B cell (primary cell): ENCODE data around the gene F13B. TPM values are rescaled to one million over a fixed set of nuclear protein-coding genes. Genes with fewer than 3 reads are reported as not detected.

Experiments used
- ATAC-seq: fragments of 200-7000 bp; cut with Tn5 transposase; one replicate; pipeline ENCODE4 v1.10.0; 2021; ENCODE audit warnings: low read depth, mild to moderate bottlenecking, moderate number of reproducible peaks, moderate library complexity
- CTCF ChIA-PET: fragments of 350-600 bp; sonication (Branson Sonifier 250); formaldehyde crosslinking; loops from one replicate; lab custom pipeline; 2021; ENCODE audit warnings: antibody characterized with exemption, inconsistent platforms; lab: Charles Lee
- POLR2A ChIA-PET: fragments of 350-600 bp; sonication (Branson Sonifier 250); formaldehyde crosslinking; loops from one replicate; lab custom pipeline; 2021; ENCODE audit warnings: antibody characterized with exemption; lab: Charles Lee
- DNase-seq: peaks from one replicate; pipeline ENCODE4 v3.0.0; 2013
- H2AFZ ChIP-seq: 2 replicates; pipeline ENCODE4 v1.6.1; 2012; ENCODE audit warnings: mild to moderate bottlenecking, low read depth, low read length; ENCODE audit not compliant: insufficient read depth, poor library complexity, severe bottlenecking
- H3K27ac ChIP-seq, 2 donors: 1 replicate in 1 of 2; 2 replicates in 1 of 2; pipeline ENCODE4 v1.5.1; 2012 to 2013; ENCODE audit warnings: low read length in 2 of 2, mild to moderate bottlenecking in 2 of 2, moderate library complexity in 1 of 2
- H3K27me3 ChIP-seq, 4 experiments: fragments of 200-600 bp in 1 of 4; sonication (generic) in 1 of 4; replicated peaks in 1 of 4; 1 replicate in 2 of 4; 2 replicates in 2 of 4; pipeline versions ENCODE4 v1.6.1 to v1.7.0; 2013 to 2016; ENCODE audit warnings: low read length in 3 of 4, mild to moderate bottlenecking in 2 of 4, mixed read lengths in 1 of 4, moderate library complexity in 1 of 4; ENCODE audit not compliant: insufficient read depth in 4 of 4, control insufficient read depth in 3 of 4; ENCODE audit errors: control extremely low read depth in 1 of 4
- H3K36me3 ChIP-seq, 2 experiments: replicated peaks in 1 of 2; 1 replicate in 1 of 2; 2 replicates in 1 of 2; pipeline versions ENCODE4 v1.6.1 to v1.7.1; 2013; ENCODE audit warnings: low read length in 1 of 2; ENCODE audit not compliant: insufficient read depth in 2 of 2, control insufficient read depth in 1 of 2; ENCODE audit errors: control extremely low read depth in 1 of 2, extremely low read depth in 1 of 2
- H3K4me1 ChIP-seq, 2 donors: fragments of 200-600 bp in 1 of 2; sonication (generic) in 1 of 2; 1 replicate in 1 of 2; 2 replicates in 1 of 2; pipeline versions ENCODE4 v1.5.1 to v1.6.1; 2013 to 2017; ENCODE audit warnings: low read length in 2 of 2; ENCODE audit not compliant: control insufficient read depth in 2 of 2, insufficient read depth in 2 of 2
- H3K4me2 ChIP-seq: replicated peaks from 2 replicates; pipeline ENCODE3; 2012; ENCODE audit warnings: mild to moderate bottlenecking, low read depth, low read length; ENCODE audit not compliant: poor library complexity, severe bottlenecking
- H3K4me3 ChIP-seq, 5 experiments: fragments of 200-600 bp in 1 of 5; sonication (generic) in 1 of 5; 1 replicate in 3 of 5; 2 replicates in 2 of 5; pipeline versions ENCODE4 v1.5.1 to v1.7.0; 2011 to 2016; ENCODE audit warnings: low read length in 4 of 5, mild to moderate bottlenecking in 4 of 5, low read depth in 2 of 5, control low read depth in 1 of 5, moderate library complexity in 1 of 5; ENCODE audit not compliant: insufficient read depth in 1 of 5; ENCODE audit errors: control extremely low read depth in 1 of 5, extremely low read depth in 1 of 5
- H3K79me2 ChIP-seq: fragments of 200-600 bp; sonication (generic); one replicate; pipeline ENCODE4 v1.6.0; 2016; ENCODE audit warnings: low read length; ENCODE audit not compliant: control insufficient read depth, insufficient read depth
- H3K9ac ChIP-seq: fragments of 200-600 bp; sonication (generic); 2 replicates; pipeline ENCODE4 v1.6.1; 2017; ENCODE audit warnings: mild to moderate bottlenecking, low read length, moderate library complexity
- H3K9me3 ChIP-seq, 3 donors: one replicate each; pipeline versions ENCODE4 v1.6.1 to v1.7.1; 2013; ENCODE audit warnings: low read length in 2 of 3; ENCODE audit not compliant: control insufficient read depth in 2 of 3, insufficient read depth in 1 of 3; ENCODE audit errors: control extremely low read depth in 1 of 3
- H4K20me1 ChIP-seq: 2 replicates; pipeline ENCODE4 v1.6.0; 2012; ENCODE audit warnings: mild to moderate bottlenecking, low read length; ENCODE audit not compliant: insufficient read depth, control insufficient read depth, poor library complexity, severe bottlenecking
- H3K27ac Mint-ChIP-seq: one replicate; pipeline ENCODE4 v1.8.0; 2021; ENCODE audit warnings: mixed read lengths
- H3K27me3 Mint-ChIP-seq: one replicate; pipeline ENCODE4 v1.8.0; 2021; ENCODE audit warnings: mixed read lengths
- H3K4me1 Mint-ChIP-seq: one replicate; pipeline ENCODE4 v1.8.0; 2021; ENCODE audit warnings: mixed read lengths
- H3K4me3 Mint-ChIP-seq: one replicate; pipeline ENCODE4 v1.8.0; 2021; ENCODE audit warnings: mixed read lengths
- H3K9me3 Mint-ChIP-seq: one replicate; pipeline ENCODE4 v1.8.0; 2022; ENCODE audit warnings: mixed read lengths; ENCODE audit not compliant: insufficient read depth
- CTCF ChIP-seq: fragments of 200-600 bp; IDR thresholded peaks from one replicate; pipeline ENCODE4 v1.8.0; 2022; ENCODE audit warnings: antibody characterized with exemption, mild to moderate bottlenecking
- EZH2 ChIP-seq: IDR thresholded peaks from 2 replicates; pipeline ENCODE4 v1.6.1; 2012; ENCODE audit warnings: borderline replicate concordance, low read depth, mild to moderate bottlenecking, moderate library complexity, low read length; ENCODE audit not compliant: insufficient read depth, poor library complexity, severe bottlenecking
- WGBS: methylation state at CpG from one replicate; pipeline ENCODE4 v1.1.5; 2013; ENCODE audit warnings: missing lambda C conversion rate; ENCODE audit not compliant: insufficient coverage; 5-methylcytosine and 5-hydroxymethylcytosine counted together
- intact Hi-C: fragments of 100-400 bp; cut with micrococcal nuclease; formaldehyde crosslinking; loops from one replicate; pipeline ENCODE4 v1.10.0; 2022
- polyA plus RNA-seq: library from polyadenylated mRNA; depleted of rRNA; stranded (reverse); fragments of >200 nt; gene quantifications from 2 replicates; pipeline ENCODE4 v1.2.3, GENCODE V29; 2012
- total RNA-seq, 2 donors: library from RNA; stranded (reverse); fragments of 120-200 nt in 1 of 2; gene quantifications; 1 replicate in 1 of 2; 2 replicates in 1 of 2; pipeline versions ENCODE4 v1.2.3 to v1.2.4, GENCODE V29; 2013 to 2022

The F13B gene
- total and polyA plus RNA-seq, 2 donors (not counting 1 experiment from before 2014, with no cell fraction given): not detected

- 100% methylated on average over 3 of the region's 3 CpGs for WGBS
- ATAC-seq (no peak), DNase-seq (no peak)
- Mint-ChIP-seq H3K9me3 (peaks cover 6% of the 10 kb centered on the region), H3K4me3 (no peak overlapping the region), H3K27ac (no peak overlapping the region), H3K4me1 (no peaks in the 10 kb centered on the region), H3K27me3 (no peaks in the 10 kb centered on the region)
- Histone ChIP-seq H3K79me2 (no peaks in the 10 kb centered on the region), H3K4me2 (no peak overlapping the region), H3K27ac (no peak overlapping the region), H3K9ac (no peak overlapping the region), H3K27me3 (no peaks in the 10 kb centered on the region), H2AFZ (no peak overlapping the region), H4K20me1 (no peaks in the 10 kb centered on the region), H3K9me3 (peaks cover 0 to 3% (median 0%) of the 10 kb centered on the region in 3 donors), H3K36me3 (no peaks in the 10 kb centered on the region), H3K4me1 (no peaks in the 10 kb centered on the region), H3K4me3 (no peak overlapping the region)
- TF ChIP-seq EZH2: no peak
- TF ChIP-seq CTCF: no peak
- ChIA-PET CTCF (no interaction called here), POLR2A (no interaction called here)
- intact Hi-C loops: no loop called here
These were observed 53.8 kb downstream of the F13B start for GRCh38 chr1:197013234-197013633.

DNA sequence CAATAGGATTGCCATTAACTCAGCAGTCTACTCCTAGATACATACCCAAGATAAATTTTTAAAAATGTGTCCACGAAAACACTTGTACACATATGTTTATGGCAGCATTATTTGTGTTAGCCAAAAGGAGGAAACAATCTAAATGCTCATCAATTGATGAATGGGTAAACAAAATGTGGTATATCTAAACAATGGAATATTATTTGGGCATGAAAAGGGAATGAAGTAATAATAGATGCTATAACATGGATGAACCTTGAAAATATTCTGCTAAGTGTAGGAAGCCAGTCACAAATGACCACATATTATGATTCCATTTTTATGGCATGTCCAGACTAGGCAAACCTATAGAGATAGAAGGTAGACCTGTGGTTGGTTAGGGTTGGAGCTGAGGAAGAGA is 55.4 kb downstream of the F13B start:
- H3K79me2 ChIP-seq: no peaks in the 10 kb centered on the region
- no peaks in the 10 kb centered on the region for H3K36me3 ChIP-seq
- H3K4me1 ChIP-seq: no peaks in the 10 kb centered on the region
- no peak overlapping the region for H3K4me2 ChIP-seq
- Mint-ChIP-seq H3K4me1 (no peaks in the 10 kb centered on the region), H3K9me3 (peaks cover 6% of the 10 kb centered on the region), H3K27ac (no peak overlapping the region), H3K27me3 (no peaks in the 10 kb centered on the region), H3K4me3 (no peak overlapping the region)
- intact Hi-C loops: no loop called here
- H2AFZ ChIP-seq: no peak overlapping the region
- H3K4me3 ChIP-seq: no peak overlapping the region
- no peaks in the 10 kb centered on the region for H4K20me1 ChIP-seq
- TF ChIP-seq EZH2 (no peak), CTCF (no peak)
- DNase-seq (no peak), ATAC-seq (no peak)
- H3K9me3 ChIP-seq: peaks cover 0 to 3% (median 0%) of the 10 kb centered on the region in 3 donors
- POLR2A ChIA-PET: no interaction called here
- no CpG with 5 or more reads among the region's 1 CpG for WGBS
- CTCF ChIA-PET: no interaction called here
- no peak overlapping the region for H3K27ac ChIP-seq
- H3K9ac ChIP-seq: no peak overlapping the region
- no peaks in the 10 kb centered on the region for H3K27me3 ChIP-seq
